SJSA1 (cell line): ENCODE measurements around the gene C4orf54. TPM values are rescaled to one million over a fixed set of nuclear protein-coding genes. Genes with fewer than 3 reads are reported as not detected.

Experiments used
- DNase-seq, 2 experiments: peaks; one replicate each; pipeline ENCODE4 v3.0.0-alpha.2; 2015 to 2020; ENCODE audit warnings: low spot score in 2 of 2, low read depth in 1 of 2
- H3K27ac ChIP-seq: fragments of 250-450 bp; sonication (Bioruptor Pico); 2 replicates; pipeline ENCODE4 v1.5.1; 2020; ENCODE audit warnings: mild to moderate bottlenecking, moderate library complexity
- H3K27me3 ChIP-seq: fragments of 250-450 bp; sonication (Bioruptor Pico); replicated peaks from 2 replicates; pipeline ENCODE4 v1.5.1; 2020; ENCODE audit warnings: mild to moderate bottlenecking, moderate library complexity
- H3K36me3 ChIP-seq: fragments of 250-450 bp; sonication (Bioruptor Pico); 2 replicates; pipeline ENCODE4 v1.5.1; 2020; ENCODE audit warnings: mild to moderate bottlenecking
- H3K4me1 ChIP-seq: fragments of 250-450 bp; sonication (Bioruptor Pico); replicated peaks from 2 replicates; pipeline ENCODE4 v1.6.1; 2021; ENCODE audit warnings: mild to moderate bottlenecking
- H3K4me3 ChIP-seq: fragments of 250-450 bp; sonication (Bioruptor Pico); 2 replicates; pipeline ENCODE4 v1.5.1; 2020; ENCODE audit warnings: mild to moderate bottlenecking
- H3K9me3 ChIP-seq: fragments of 250-450 bp; sonication (Bioruptor Pico); replicated peaks from 2 replicates; pipeline ENCODE4 v1.5.1; 2020; ENCODE audit warnings: mild to moderate bottlenecking
- total RNA-seq: library from RNA; depleted of rRNA; stranded (reverse); fragments of >200 nt; shearing (Covaris generic); gene quantifications from 2 replicates; pipeline ENCODE4 v1.2.3, GENCODE V29; 2014

C4orf54 gene
- total RNA-seq, 1 experiment from 2014 or later, result 0.63 TPM

- Histone ChIP-seq H3K36me3 (no peaks in the 10 kb centered on the region), H3K27me3 (no peaks in the 10 kb centered on the region), H3K27ac (no peak overlapping the region), H3K4me1 (no peaks in the 10 kb centered on the region), H3K4me3 (no peak overlapping the region), H3K9me3 (no peaks in the 10 kb centered on the region)
- DNase-seq, result no peak
These were observed 10.6 kb downstream of the C4orf54 start for GRCh38 chr4:99647071-99647470.

- Histone ChIP-seq H3K27me3 (no peaks in the 10 kb centered on the region), H3K27ac (no peak overlapping the region), H3K9me3 (no peaks in the 10 kb centered on the region), H3K36me3 (no peaks in the 10 kb centered on the region), H3K4me3 (no peak overlapping the region), H3K4me1 (no peaks in the 10 kb centered on the region)
- no peak for DNase-seq
These were observed 12.0 kb downstream of the C4orf54 start for GRCh38 chr4:99645638-99646037.

GRCh38 chr4:99645036-99645435 is 12.6 kb downstream of the C4orf54 start:
- H3K4me3 ChIP-seq, result no peak overlapping the region
- no peaks in the 10 kb centered on the region for H3K4me1 ChIP-seq
- no peaks in the 10 kb centered on the region for H3K9me3 ChIP-seq
- no peak for DNase-seq
- H3K27ac ChIP-seq, result no peak overlapping the region
- no peaks in the 10 kb centered on the region for H3K27me3 ChIP-seq
- no peaks in the 10 kb centered on the region for H3K36me3 ChIP-seq

GRCh38 chr4:99644453-99644852 is 13.2 kb downstream of the C4orf54 start:
- no peaks in the 10 kb centered on the region for H3K9me3 ChIP-seq

GRCh38 chr4:99642725-99643489 is 14.7 kb downstream of the C4orf54 start:
- Histone ChIP-seq H3K4me3 (no peak overlapping the region), H3K4me1 (no peaks in the 10 kb centered on the region), H3K27me3 (no peaks in the 10 kb centered on the region), H3K9me3 (no peaks in the 10 kb centered on the region), H3K27ac (no peak overlapping the region), H3K36me3 (no peaks in the 10 kb centered on the region)
- DNase-seq, result no peak

More at GRCh38 chr4:99644453-99644852, 13.2 kb downstream of the C4orf54 start:
- H3K4me3 ChIP-seq, result no peak overlapping the region
- DNase-seq, result no peak
- no peaks in the 10 kb centered on the region for H3K27me3 ChIP-seq
- no peaks in the 10 kb centered on the region for H3K4me1 ChIP-seq
- H3K36me3 ChIP-seq, result no peaks in the 10 kb centered on the region
- no peak overlapping the region for H3K27ac ChIP-seq

- Histone ChIP-seq H3K9me3 (no peaks in the 10 kb centered on the region), H3K27me3 (no peaks in the 10 kb centered on the region), H3K27ac (no peak overlapping the region), H3K4me3 (no peak overlapping the region), H3K4me1 (no peaks in the 10 kb centered on the region), H3K36me3 (no peaks in the 10 kb centered on the region)
- no peak for DNase-seq
These were observed 17.0 kb downstream of the C4orf54 start for GRCh38 chr4:99640676-99641075.

GRCh38 chr4:99637174-99637573 is 20.5 kb downstream of the C4orf54 start:
- Histone ChIP-seq H3K4me1 (no peaks in the 10 kb centered on the region), H3K4me3 (no peak overlapping the region), H3K36me3 (no peaks in the 10 kb centered on the region), H3K9me3 (no peaks in the 10 kb centered on the region), H3K27me3 (no peaks in the 10 kb centered on the region), H3K27ac (no peak overlapping the region)
- DNase-seq, result no peak

GRCh38 chr4:99636422-99636821 is 21.2 kb downstream of the C4orf54 start:
- no peak for DNase-seq
- Histone ChIP-seq H3K4me3 (no peak overlapping the region), H3K36me3 (no peaks in the 10 kb centered on the region), H3K27me3 (no peaks in the 10 kb centered on the region), H3K4me1 (no peaks in the 10 kb centered on the region), H3K9me3 (no peaks in the 10 kb centered on the region), H3K27ac (no peak overlapping the region)

- Histone ChIP-seq H3K9me3 (no peaks in the 10 kb centered on the region), H3K4me3 (no peak overlapping the region), H3K36me3 (no peaks in the 10 kb centered on the region), H3K27me3 (no peaks in the 10 kb centered on the region), H3K27ac (no peak overlapping the region), H3K4me1 (no peaks in the 10 kb centered on the region)
- DNase-seq, result no peak
These were observed 22.0 kb downstream of the C4orf54 start for GRCh38 chr4:99635601-99636000.

- no peaks in the 10 kb centered on the region for H3K9me3 ChIP-seq
- H3K36me3 ChIP-seq, result no peaks in the 10 kb centered on the region
- DNase-seq, result no peak
- H3K4me3 ChIP-seq, result no peak overlapping the region
- no peaks in the 10 kb centered on the region for H3K4me1 ChIP-seq
- H3K27me3 ChIP-seq, result no peaks in the 10 kb centered on the region
- H3K27ac ChIP-seq, result no peak overlapping the region
These were observed 22.8 kb downstream of the C4orf54 start for GRCh38 chr4:99634742-99635360.

- H3K27me3 ChIP-seq, result no peaks in the 10 kb centered on the region
- no peak for DNase-seq
- no peaks in the 10 kb centered on the region for H3K36me3 ChIP-seq
- H3K4me1 ChIP-seq, result no peaks in the 10 kb centered on the region
- no peak overlapping the region for H3K27ac ChIP-seq
- H3K9me3 ChIP-seq, result no peaks in the 10 kb centered on the region
- H3K4me3 ChIP-seq, result no peak overlapping the region
These were observed 23.9 kb downstream of the C4orf54 start for GRCh38 chr4:99633772-99634171.

- H3K9me3 ChIP-seq, result no peaks in the 10 kb centered on the region
- no peak overlapping the region for H3K4me3 ChIP-seq
- no peaks in the 10 kb centered on the region for H3K27me3 ChIP-seq
- no peaks in the 10 kb centered on the region for H3K4me1 ChIP-seq
- no peak for DNase-seq
- no peaks in the 10 kb centered on the region for H3K36me3 ChIP-seq
- no peak overlapping the region for H3K27ac ChIP-seq
These were observed 26.7 kb downstream of the C4orf54 start for GRCh38 chr4:99630857-99631360.

GRCh38 chr4:99629962-99630554 is 27.6 kb downstream of the C4orf54 start:
- DNase-seq, result no peak
- Histone ChIP-seq H3K27me3 (no peaks in the 10 kb centered on the region), H3K36me3 (no peaks in the 10 kb centered on the region), H3K9me3 (no peaks in the 10 kb centered on the region), H3K4me1 (no peaks in the 10 kb centered on the region), H3K27ac (no peak overlapping the region), H3K4me3 (no peak overlapping the region)

GRCh38 chr4:99628040-99628439 is 29.6 kb downstream of the C4orf54 start:
- DNase-seq, result no peak
- Histone ChIP-seq H3K27ac (no peak overlapping the region), H3K36me3 (no peaks in the 10 kb centered on the region), H3K4me1 (no peaks in the 10 kb centered on the region), H3K27me3 (no peaks in the 10 kb centered on the region), H3K9me3 (no peaks in the 10 kb centered on the region), H3K4me3 (no peak overlapping the region)
